NK-92 (cell line): ENCODE results near the gene MTRR.

Source experiments
- DNase-seq: peaks from one replicate; lab custom pipeline; 2025; ENCODE audit not compliant: unreplicated experiment; lab: John Stamatoyannopoulos, UW

The MTRR gene

DNA sequence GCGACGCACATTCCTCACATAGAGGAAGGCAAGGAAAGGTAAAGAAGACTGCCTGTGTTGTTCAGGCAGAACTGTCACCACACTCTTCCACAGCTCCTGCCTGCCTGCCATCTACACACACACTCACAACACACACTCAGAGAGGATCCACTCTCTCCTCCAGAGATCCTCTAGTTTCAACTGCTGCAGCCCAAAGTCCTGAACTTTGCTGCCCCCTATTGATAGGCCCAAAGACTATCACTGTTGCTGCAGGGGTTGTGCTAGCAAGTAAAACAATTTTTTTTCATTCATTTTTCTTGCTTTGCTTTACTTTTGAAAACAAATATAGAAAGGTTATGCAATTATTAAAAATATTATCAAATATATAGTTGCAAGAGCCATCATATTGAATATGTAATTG, 12.1 kb upstream of the MTRR start:
- DNase-seq: no peak

DNA sequence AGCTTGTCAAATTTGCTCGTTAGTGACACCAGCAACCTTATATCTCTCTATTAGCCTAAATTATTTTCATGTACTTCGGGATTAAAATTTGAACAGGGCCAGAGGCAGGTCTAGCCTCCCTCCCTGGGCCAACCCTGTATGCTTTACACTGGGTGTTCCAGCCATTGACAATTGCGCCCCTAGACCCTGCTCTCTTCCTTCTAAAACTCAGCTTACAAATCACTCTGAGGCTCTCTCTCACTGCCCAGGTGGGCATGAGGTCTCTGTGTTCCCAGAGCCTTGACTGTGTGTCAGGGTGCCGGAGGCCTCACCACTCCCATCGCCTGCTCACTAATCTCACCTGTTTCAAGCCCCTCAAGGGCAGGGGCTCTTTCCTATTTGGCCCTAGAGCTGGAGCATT, 11.6 kb upstream of the MTRR start:
- DNase-seq: no peak

- DNase-seq: no peak
These were observed 10.9 kb upstream of the MTRR start for GRCh38 chr5:7857926-7858632.

DNA sequence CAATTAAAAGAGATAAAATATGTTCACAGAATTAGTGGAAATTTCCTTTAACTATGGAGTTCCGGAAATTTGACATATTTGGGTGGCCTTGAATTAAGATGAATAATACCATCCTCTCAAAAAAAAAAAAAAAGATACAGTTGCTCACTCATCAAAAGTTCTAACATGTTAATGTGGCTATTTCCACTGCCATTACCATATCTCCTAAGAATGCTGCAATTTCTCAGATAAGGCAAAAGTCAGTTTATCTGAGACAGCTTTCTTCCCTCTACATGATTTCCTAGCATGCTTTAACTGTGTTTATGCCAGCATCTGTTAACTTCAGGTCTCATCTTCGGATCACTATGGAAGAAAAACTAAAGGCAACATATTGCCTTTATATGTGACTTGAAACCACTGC, 2.8 kb upstream of the MTRR start:
- DNase-seq: no peak

DNA sequence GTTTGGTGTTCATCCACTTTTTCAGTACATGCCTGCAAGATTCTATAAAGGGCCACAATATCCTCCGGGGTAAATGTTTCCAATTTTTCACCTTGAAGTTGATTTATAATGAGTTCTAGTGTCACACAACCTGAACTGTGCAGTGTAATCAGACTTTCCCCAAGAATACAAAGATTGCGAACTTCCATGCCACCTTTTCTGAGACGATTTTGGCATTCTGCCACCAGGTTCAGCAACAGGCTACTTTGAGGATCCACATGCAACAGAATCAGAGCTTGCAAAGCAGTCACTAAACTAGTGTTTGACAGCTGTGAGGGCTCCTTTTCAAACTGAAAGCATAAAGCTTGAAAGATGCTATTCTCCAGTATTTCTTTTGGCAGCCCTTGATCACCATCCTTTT, 1.7 kb upstream of the MTRR start:
- DNase-seq: no peak

- no peak for DNase-seq
These were observed 548 bp upstream of the MTRR start for GRCh38 chr5:7868427-7868772.

DNA sequence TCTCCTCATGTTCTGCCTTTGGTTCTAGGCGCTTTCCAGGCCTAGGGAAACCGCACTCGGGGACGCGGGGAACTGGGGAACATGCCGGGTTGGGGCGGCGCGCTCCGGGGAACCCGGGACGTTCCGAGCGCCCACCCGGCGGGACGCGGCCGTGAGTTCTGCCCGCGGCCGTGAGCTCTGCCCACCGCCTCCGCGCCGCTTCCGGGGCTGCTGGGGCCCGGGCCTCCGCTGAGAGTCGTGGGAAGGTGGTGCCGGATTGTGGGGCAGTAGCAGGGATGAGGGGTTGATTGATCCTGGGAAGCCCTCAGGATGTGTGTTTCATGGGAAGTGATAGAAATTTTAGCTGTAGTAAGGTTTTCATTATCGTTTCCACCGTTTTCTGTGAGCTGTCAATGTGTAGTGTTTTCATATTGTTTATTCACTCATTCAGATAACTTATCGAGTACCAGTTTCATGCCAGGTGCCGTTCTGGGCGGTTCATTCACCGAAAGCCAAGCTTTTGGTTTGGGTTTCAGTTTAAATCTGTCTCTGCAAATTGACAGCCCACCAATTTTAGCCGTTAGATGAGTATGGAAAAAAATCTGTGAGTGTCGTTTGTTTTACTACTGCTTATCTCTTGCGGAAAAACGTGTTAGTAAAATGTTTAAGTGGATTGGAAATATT, 657 bp downstream of the MTRR start:
- no peak for DNase-seq

- DNase-seq: no peak
These were observed 2.7 kb downstream of the MTRR start for GRCh38 chr5:7871653-7872052.

DNA sequence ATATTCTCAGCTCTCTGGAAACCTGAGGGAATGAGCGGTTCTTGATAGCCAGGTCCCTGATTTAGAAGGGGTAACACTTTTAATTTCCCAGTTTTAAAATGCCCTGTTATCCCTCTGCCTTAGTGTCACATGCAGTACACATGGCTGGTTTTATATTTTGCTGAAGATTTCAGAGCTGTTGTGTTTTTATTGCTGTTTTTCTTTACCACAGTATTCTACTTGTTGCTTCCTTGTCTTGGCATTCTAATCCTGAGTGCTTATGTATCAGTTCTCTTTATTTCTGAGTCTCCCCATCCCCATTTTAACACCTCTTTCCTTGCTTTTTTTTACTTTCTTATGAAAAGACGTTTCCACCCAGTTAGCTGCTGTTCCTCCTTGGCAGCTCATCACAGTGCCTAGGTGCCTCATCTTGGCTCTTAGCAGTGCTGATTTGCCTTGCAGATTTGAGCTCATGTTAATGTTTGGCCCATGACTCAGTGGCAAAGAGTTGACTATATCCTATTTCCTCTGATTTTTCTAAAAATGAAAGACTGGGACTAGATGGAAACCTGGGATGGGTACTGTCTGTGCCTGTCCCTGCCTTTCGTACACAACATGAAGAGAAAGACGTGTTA, 3.7 kb downstream of the MTRR start:
- no peak for DNase-seq

DNA sequence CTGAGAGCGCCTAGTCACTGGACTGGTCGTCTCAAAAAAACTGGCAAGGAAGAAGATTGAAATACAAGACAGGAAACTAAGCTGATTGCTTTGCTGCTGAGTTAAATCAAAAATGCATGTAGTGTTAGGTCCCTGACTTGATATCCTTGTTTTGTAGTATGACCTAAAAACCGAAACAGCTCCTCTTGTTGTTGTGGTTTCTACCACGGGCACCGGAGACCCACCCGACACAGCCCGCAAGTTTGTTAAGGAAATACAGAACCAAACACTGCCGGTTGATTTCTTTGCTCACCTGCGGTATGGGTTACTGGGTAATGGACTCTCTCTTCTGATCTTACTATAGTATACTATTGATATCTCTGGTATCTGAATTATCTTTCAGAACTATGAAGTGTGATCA, 4.3 kb downstream of the MTRR start:
- DNase-seq: no peak

GRCh38 chr5:7874639-7875038, 5.7 kb downstream of the MTRR start:
- no peak for DNase-seq

DNA sequence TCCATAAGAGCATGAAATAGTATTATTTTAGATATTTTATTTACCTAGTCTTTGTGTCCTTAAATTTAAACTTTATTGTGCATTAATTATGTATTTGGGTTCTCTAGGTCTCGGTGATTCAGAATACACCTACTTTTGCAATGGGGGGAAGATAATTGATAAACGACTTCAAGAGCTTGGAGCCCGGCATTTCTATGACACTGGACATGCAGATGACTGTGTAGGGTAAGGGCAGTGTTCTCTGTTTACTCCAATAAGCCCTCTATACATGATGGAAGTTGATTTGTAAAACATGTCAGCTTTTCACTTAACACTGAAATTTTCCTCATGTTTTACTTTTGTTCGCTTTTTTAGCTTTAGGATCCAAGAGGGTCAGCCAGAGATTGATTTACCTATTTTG, 6.2 kb downstream of the MTRR start:
- DNase-seq: no peak

- no peak for DNase-seq
These were observed 7.9 kb downstream of the MTRR start for GRCh38 chr5:7876867-7877266.

GRCh38 chr5:7877851-7878250, 8.9 kb downstream of the MTRR start:
- no peak for DNase-seq

- no peak for DNase-seq
These were observed 9.5 kb downstream of the MTRR start for GRCh38 chr5:7878381-7878873.

DNA sequence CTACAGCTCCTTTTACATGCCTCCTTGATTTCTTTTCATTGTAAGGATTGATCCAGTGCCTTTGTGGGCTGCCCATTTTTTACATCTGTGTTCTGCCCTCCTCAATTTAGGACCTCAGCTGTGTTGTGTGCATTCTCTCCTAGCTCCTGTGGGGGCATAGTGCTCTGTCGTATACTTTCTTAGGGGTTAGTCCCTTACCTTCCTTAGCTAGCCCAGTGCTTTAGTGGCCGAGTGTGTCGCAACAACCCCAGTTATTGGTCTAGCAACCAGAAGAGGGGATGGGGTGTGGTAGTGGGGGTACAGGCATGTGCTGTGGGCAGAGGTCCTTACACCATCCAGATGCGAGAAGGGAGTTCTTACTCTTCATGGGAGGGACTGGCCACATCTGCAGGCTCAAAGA, 12.1 kb downstream of the MTRR start:
- DNase-seq: no peak

- DNase-seq: no peak
These were observed 12.9 kb downstream of the MTRR start for GRCh38 chr5:7881816-7882215.

DNA sequence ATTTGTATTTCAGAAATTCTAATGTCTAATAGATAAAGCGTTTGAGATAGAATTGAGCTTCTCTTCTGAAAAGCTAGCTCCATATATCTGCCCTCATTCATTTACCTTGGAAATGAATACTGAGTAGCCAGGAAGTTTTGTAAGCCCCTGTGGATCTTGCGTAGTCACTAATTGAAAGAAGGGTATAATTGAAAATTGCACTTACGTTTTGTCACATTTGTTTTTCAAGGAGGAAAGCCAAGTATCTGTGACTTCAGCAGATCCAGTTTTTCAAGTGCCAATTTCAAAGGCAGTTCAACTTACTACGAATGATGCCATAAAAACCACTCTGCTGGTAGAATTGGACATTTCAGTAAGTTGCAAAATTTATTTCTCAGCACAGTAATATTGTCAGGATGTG, 14.0 kb downstream of the MTRR start:
- no peak for DNase-seq

GRCh38 chr5:7884491-7885267, 15.7 kb downstream of the MTRR start:
- no peak for DNase-seq

DNA sequence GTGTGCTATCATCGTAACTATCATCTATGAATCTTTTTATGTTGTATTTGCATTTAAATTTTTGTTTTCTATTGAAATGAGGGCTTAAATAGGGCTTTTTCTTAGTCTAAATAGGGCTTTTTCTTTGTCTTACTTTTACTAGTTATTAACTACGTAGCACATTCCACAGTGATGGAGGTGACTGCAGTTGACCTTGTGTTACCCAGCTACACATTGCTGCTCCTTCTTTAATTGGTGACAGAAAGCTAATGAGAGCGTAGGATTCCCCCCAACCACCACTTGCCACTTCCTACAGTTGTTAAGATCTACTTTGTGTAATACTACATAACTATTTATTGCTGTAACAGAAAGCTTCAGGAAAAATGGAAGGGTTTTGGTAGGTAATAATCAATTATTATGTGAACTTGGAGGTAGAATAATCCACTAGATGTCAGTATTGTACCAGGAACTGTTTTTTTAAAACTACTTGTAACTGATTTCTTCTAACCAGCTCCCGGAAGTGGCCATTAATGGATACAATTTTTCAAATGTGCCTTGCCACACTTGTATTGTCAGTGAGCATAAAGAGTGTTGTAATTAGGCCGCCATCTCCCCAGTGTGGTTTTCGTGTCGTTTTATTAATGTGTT, 18.0 kb downstream of the MTRR start:
- no peak for DNase-seq

DNA sequence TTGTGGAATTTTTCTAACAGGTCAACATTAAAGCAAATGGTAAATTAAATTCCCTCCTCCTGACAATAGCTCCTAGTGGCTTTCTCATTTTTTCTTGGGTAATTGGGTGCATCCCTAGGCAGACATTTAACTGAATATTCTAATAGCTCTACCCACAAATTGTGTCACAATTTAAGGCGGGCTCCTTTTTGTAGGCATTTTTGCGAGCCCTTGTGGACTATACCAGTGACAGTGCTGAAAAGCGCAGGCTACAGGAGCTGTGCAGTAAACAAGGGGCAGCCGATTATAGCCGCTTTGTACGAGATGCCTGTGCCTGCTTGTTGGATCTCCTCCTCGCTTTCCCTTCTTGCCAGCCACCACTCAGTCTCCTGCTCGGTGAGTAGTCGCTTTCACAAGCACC, 20.0 kb downstream of the MTRR start:
- DNase-seq: no peak
